HG03159 (cell line): ENCODE results near the gene DENND6A.

Experiments
- ATAC-seq: cut with Tn5 transposase; IDR thresholded peaks from one replicate; pipeline ENCODE4 v1.9.1; 2021; ENCODE audit warnings: mild to moderate bottlenecking, moderate library complexity; ENCODE audit not compliant: unreplicated experiment

DENND6A gene

GRCh38 chr3:57582474-57583168 lies 110.3 kb downstream of the DENND6A start:
- ATAC-seq = no peak

- no peak for ATAC-seq
Measured at GRCh38 chr3:57577801-57578200, 115.1 kb downstream of the DENND6A start.

GRCh38 chr3:57575966-57576626 lies 116.8 kb downstream of the DENND6A start:
- ATAC-seq = no peak
